Immature natural killer cell (primary cell): ENCODE results near the gene ETDB. TPM values are rescaled to one million over a fixed set of nuclear protein-coding genes. Genes with fewer than 3 reads are reported as not detected.
A peak's percentile ranks its signal among the peaks of the same experiment; 100 is the strongest.

Experiments used
- DNase-seq, 3 donors: peaks; one replicate each; pipeline ENCODE4 v3.0.0; 2022; ENCODE audit warnings: mixed read lengths in 1 of 3
- H3K27ac Mint-ChIP-seq, 6 donors: one replicate each; pipeline ENCODE4 v1.8.0; 2020; ENCODE audit warnings: mixed read lengths in 6 of 6, mild to moderate bottlenecking in 5 of 6, inconsistent platforms in 4 of 6, moderate library complexity in 3 of 6
- H3K27me3 Mint-ChIP-seq, 3 donors: one replicate each; pipeline ENCODE4 v1.8.0; 2020 to 2021; ENCODE audit warnings: low read depth in 3 of 3, mild to moderate bottlenecking in 3 of 3, mixed read lengths in 3 of 3, moderate library complexity in 3 of 3, inconsistent platforms in 1 of 3
- H3K36me3 Mint-ChIP-seq, 3 donors: one replicate each; pipeline ENCODE4 v1.8.0; 2020; ENCODE audit warnings: mixed read lengths in 3 of 3, inconsistent platforms in 2 of 3, mild to moderate bottlenecking in 2 of 3
- H3K4me1 Mint-ChIP-seq, 2 donors: one replicate each; pipeline ENCODE4 v1.8.0; 2020; ENCODE audit warnings: inconsistent platforms in 2 of 2, mild to moderate bottlenecking in 2 of 2, mixed read lengths in 2 of 2, moderate library complexity in 1 of 2
- H3K4me3 Mint-ChIP-seq, 5 donors: one replicate each; pipeline ENCODE4 v1.8.0; 2020; ENCODE audit warnings: mild to moderate bottlenecking in 5 of 5, mixed read lengths in 5 of 5, inconsistent platforms in 3 of 5, moderate library complexity in 3 of 5
- H3K9me3 Mint-ChIP-seq, 6 donors: one replicate each; pipeline ENCODE4 v1.8.0; 2020; ENCODE audit warnings: mild to moderate bottlenecking in 6 of 6, mixed read lengths in 6 of 6, inconsistent platforms in 4 of 6, moderate library complexity in 3 of 6
- polyA plus RNA-seq, 3 donors: library from polyadenylated mRNA; unstranded; fragments of 300-500 nt; fragmentation: Illumina TruSeq; gene quantifications; one replicate each; pipeline ENCODE4 v1.2.3, GENCODE V29; 2021

ETDB gene
- polyA plus RNA-seq, 3 donors from 2014 or later, result not detected

- Mint-ChIP-seq H3K27ac (no peak overlapping the region), H3K4me1 (no peaks in the 10 kb centered on the region), H3K27me3 (peaks cover 0 to 9% (median 0%) of the 10 kb centered on the region in 3 donors), H3K9me3 (no peaks in the 10 kb centered on the region), H3K36me3 (no peaks in the 10 kb centered on the region), H3K4me3 (no peak overlapping the region)
- no peak for DNase-seq
Measured at GRCh38 chrX:135087867-135088266, 32.5 kb downstream of the ETDB start.

- Mint-ChIP-seq H3K36me3 (no peaks in the 10 kb centered on the region), H3K27me3 (peaks cover 0 to 12% (median 2%) of the 10 kb centered on the region in 3 donors), H3K4me1 (no peaks in the 10 kb centered on the region), H3K4me3 (no peak overlapping the region), H3K9me3 (no peaks in the 10 kb centered on the region), H3K27ac (peak overlapping the region in 2 of 6 donors; percentile 28 to 50)
- peak; percentile 42 to 56 (median 48) for DNase-seq
Measured at GRCh38 chrX:135086197-135086854, 34.0 kb downstream of the ETDB start.

- H3K27ac Mint-ChIP-seq, result no peak overlapping the region
- no peak overlapping the region for H3K4me3 Mint-ChIP-seq
- no peaks in the 10 kb centered on the region for H3K36me3 Mint-ChIP-seq
- H3K27me3 Mint-ChIP-seq, result peaks cover 0 to 12% (median 2%) of the 10 kb centered on the region in 3 donors
- no peaks in the 10 kb centered on the region for H3K4me1 Mint-ChIP-seq
- H3K9me3 Mint-ChIP-seq, result no peaks in the 10 kb centered on the region
- DNase-seq, result no peak
Measured at GRCh38 chrX:135081693-135082404, 38.5 kb downstream of the ETDB start.

Other genes with a start within 250 kb of the ETDB start
- gene MOSPD1, start 205.3 kb downstream of the ETDB start, polyA plus RNA-seq, result 10 to 100 TPM; 12.8 to 18.0 (median 15.7) TPM
- under 1 TPM in 2 of 3 donors, not detected in 1; 0.47 to 0.71 TPM for gene SMIM10, start 129.5 kb downstream of the ETDB start, polyA plus RNA-seq
- gene RTL8B, start 98.0 kb downstream of the ETDB start, polyA plus RNA-seq, result not detected
- 10 to 100 TPM; 18.4 to 35.9 (median 32.0) TPM for gene RTL8C, start 88.2 kb downstream of the ETDB start, polyA plus RNA-seq
- 10 to 100 TPM; 12.8 to 26.8 (median 22.3) TPM for gene RTL8A, start 68.4 kb downstream of the ETDB start, polyA plus RNA-seq
- not detected for gene SMIM10L2B, start 21.8 kb downstream of the ETDB start, polyA plus RNA-seq
- gene CT55, start 50.9 kb upstream of the ETDB start, polyA plus RNA-seq, result not detected
- not detected for gene ETDA, start 131.5 kb upstream of the ETDB start, polyA plus RNA-seq
- gene ETDC, start 189.0 kb upstream of the ETDB start, polyA plus RNA-seq, result not detected
- 1 to 10 TPM; 5.5 to 8.4 (median 7.8) TPM for gene ZNF75D, start 223.6 kb upstream of the ETDB start, polyA plus RNA-seq
- 1 to 10 TPM in 2 of 3 donors, not detected in 1; 1.1 to 1.6 TPM for gene ZNF449, start 224.3 kb upstream of the ETDB start, polyA plus RNA-seq